Neural cell (in vitro differentiated cells): ENCODE results near the gene MYO3B. TPM values are rescaled to one million over a fixed set of nuclear protein-coding genes. Genes with fewer than 3 reads are reported as not detected.

Source experiments
- H2AFZ ChIP-seq: fragments of 200-600, 300-800 bp; sonication (generic), shearing (Covaris generic); 2 replicates; pipeline ENCODE4 v1.6.0; 2014; ENCODE audit warnings: low read depth, mild to moderate bottlenecking, antibody characterized with exemption, low read length, moderate library complexity
- H3F3A ChIP-seq: fragments of 200-600 bp; shearing (Covaris generic); 2 replicates; pipeline ENCODE4 v1.6.1; 2016; ENCODE audit warnings: mild to moderate bottlenecking, moderate library complexity, mixed read lengths, antibody characterized with exemption, low read length; ENCODE audit not compliant: insufficient read depth, poor library complexity, severe bottlenecking
- H3K27ac ChIP-seq: fragments of 200-600, 300-800 bp; sonication (generic), shearing (Covaris generic); 2 replicates; pipeline ENCODE4 v1.5.1; 2014; ENCODE audit warnings: mild to moderate bottlenecking, low read length, moderate library complexity
- H3K27me3 ChIP-seq: fragments of 300-800, 200-600 bp; sonication (generic), shearing (Covaris generic); 2 replicates; pipeline ENCODE4 v1.6.0; 2014; ENCODE audit warnings: mild to moderate bottlenecking, low read depth, low read length, moderate library complexity; ENCODE audit not compliant: insufficient read depth
- H3K36me3 ChIP-seq: fragments of 300-800, 200-600 bp; sonication (generic), shearing (Covaris generic); 2 replicates; pipeline ENCODE4 v1.5.1; 2014; ENCODE audit warnings: mild to moderate bottlenecking, antibody characterized with exemption, low read length, moderate library complexity; ENCODE audit not compliant: insufficient read depth
- H3K4me2 ChIP-seq: fragments of 300-800, 200-600 bp; sonication (generic), shearing (Covaris generic); 2 replicates; pipeline ENCODE4 v1.6.0; 2014; ENCODE audit warnings: mild to moderate bottlenecking, low read length
- H3K4me3 ChIP-seq: fragments of 300-800, 200-600 bp; sonication (generic), shearing (Covaris generic); 2 replicates; pipeline ENCODE4 v1.5.1; 2014; ENCODE audit warnings: mild to moderate bottlenecking, low read length, moderate library complexity
- H3K79me2 ChIP-seq: fragments of 200-600 bp; shearing (Covaris generic); replicated peaks from 2 replicates; pipeline ENCODE4 v1.6.0; 2014; ENCODE audit warnings: mild to moderate bottlenecking, low read length, moderate library complexity; ENCODE audit not compliant: insufficient read depth
- H3K9ac ChIP-seq: fragments of 300-800, 200-600 bp; sonication (generic), shearing (Covaris generic); 2 replicates; pipeline ENCODE4 v1.6.1; 2016; ENCODE audit warnings: mild to moderate bottlenecking, low read length, mixed read lengths
- H3K9me2 ChIP-seq: fragments of 200-600 bp; shearing (Covaris generic); 2 replicates; pipeline ENCODE4 v1.6.1; 2016; ENCODE audit warnings: mild to moderate bottlenecking, low read length, mixed read lengths; ENCODE audit not compliant: insufficient read depth
- H3K9me3 ChIP-seq: fragments of 200-600, 300-800 bp; sonication (generic), shearing (Covaris generic); 2 replicates; pipeline ENCODE4 v1.6.1; 2016; ENCODE audit warnings: mild to moderate bottlenecking, mixed run types, low read length, moderate library complexity, mixed read lengths
- H4K20me1 ChIP-seq: fragments of 200-600 bp; shearing (Covaris generic); 2 replicates; pipeline ENCODE4 v1.6.1; 2016; ENCODE audit warnings: mild to moderate bottlenecking, mixed run types; ENCODE audit not compliant: insufficient read depth
- EP300 ChIP-seq: fragments of 450-650 bp; conservative IDR thresholded peaks from 2 replicates; pipeline ENCODE4 v1.6.1; 2014; ENCODE audit warnings: antibody characterized with exemption, mild to moderate bottlenecking, moderate library complexity; ENCODE audit not compliant: poor library complexity, severe bottlenecking
- EZH2 ChIP-seq: fragments of 200-600, 300-800 bp; shearing (Covaris generic), sonication (generic); IDR thresholded peaks from 2 replicates; pipeline ENCODE4 v1.6.1; 2014; ENCODE audit warnings: antibody characterized with exemption, low read length, borderline replicate concordance, mild to moderate bottlenecking; ENCODE audit not compliant: insufficient read depth, poor library complexity, severe bottlenecking
- MXI1 ChIP-seq: fragments of 450-650 bp; conservative IDR thresholded peaks from 2 replicates; pipeline ENCODE4 v1.6.1; 2014; ENCODE audit warnings: antibody characterized with exemption, mild to moderate bottlenecking; ENCODE audit not compliant: poor library complexity, severe bottlenecking
- POLR2AphosphoS5 ChIP-seq: IDR thresholded peaks from 2 replicates; pipeline ENCODE4 v1.6.1; 2012
- RAD21 ChIP-seq: fragments of 450-650 bp; conservative IDR thresholded peaks from 2 replicates; pipeline ENCODE4 v1.6.1; 2014; ENCODE audit warnings: antibody characterized with exemption, mild to moderate bottlenecking, moderate library complexity
- REST ChIP-seq: IDR thresholded peaks from 2 replicates; pipeline ENCODE4 v1.6.1; 2012; ENCODE audit warnings: borderline replicate concordance
- SMC3 ChIP-seq: fragments of 450-650 bp; conservative IDR thresholded peaks from 2 replicates; pipeline ENCODE4 v1.6.1; 2014; ENCODE audit warnings: antibody characterized with exemption, mild to moderate bottlenecking, moderate library complexity; ENCODE audit not compliant: poor library complexity
- TAF1 ChIP-seq: IDR thresholded peaks from 2 replicates; pipeline ENCODE4 v1.6.1; 2012; ENCODE audit warnings: low read depth
- polyA plus RNA-seq: library from polyadenylated mRNA; depleted of rRNA; stranded (reverse); fragments of >200 nt; gene quantifications from 2 replicates; pipeline ENCODE4 v1.2.3, GENCODE V29; 2014
- TF ChIP-seq, protein P1 (sequence below): fragments of 450-650 bp; IDR thresholded peaks from 2 replicates; pipeline ENCODE4 v1.5.1; 2014; ENCODE audit warnings: antibody characterized with exemption, mild to moderate bottlenecking, moderate library complexity; ENCODE audit not compliant: poor library complexity, severe bottlenecking

The MYO3B gene
- polyA plus RNA-seq, 1 donor from 2014 or later: 0.11 TPM

- Histone ChIP-seq H3K9me3 (no peaks in the 10 kb centered on the region), H3K9me2 (no peaks in the 10 kb centered on the region), H3F3A (no peaks in the 10 kb centered on the region)
Measured at GRCh38 chr2:170368370-170368769, 190.4 kb downstream of the MYO3B start.

DNA sequence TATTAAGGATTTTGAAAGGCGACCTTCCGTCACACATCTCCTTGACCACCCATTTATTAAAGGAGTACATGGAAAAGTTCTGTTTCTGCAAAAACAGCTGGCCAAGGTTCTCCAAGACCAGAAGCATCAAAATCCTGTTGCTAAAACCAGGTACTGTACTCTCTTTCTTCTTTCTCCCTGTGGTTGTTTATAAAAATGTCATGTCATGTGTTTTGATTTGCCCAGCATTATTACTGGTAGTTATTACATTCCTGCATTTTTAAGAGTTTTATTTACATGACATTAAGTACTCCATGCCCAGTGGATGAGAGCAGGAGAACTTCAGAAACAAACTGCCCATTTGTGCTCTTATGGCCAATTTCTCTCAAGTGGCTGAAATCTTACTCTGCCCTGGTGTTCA is 191.3 kb downstream of the MYO3B start:
- no peaks in the 10 kb centered on the region for H3F3A ChIP-seq
- peaks cover 14% of the 10 kb centered on the region for H3K27me3 ChIP-seq
- no peak overlapping the region for H3K4me2 ChIP-seq
- no peak overlapping the region for H3K4me3 ChIP-seq
- TF ChIP-seq, protein P1, sequence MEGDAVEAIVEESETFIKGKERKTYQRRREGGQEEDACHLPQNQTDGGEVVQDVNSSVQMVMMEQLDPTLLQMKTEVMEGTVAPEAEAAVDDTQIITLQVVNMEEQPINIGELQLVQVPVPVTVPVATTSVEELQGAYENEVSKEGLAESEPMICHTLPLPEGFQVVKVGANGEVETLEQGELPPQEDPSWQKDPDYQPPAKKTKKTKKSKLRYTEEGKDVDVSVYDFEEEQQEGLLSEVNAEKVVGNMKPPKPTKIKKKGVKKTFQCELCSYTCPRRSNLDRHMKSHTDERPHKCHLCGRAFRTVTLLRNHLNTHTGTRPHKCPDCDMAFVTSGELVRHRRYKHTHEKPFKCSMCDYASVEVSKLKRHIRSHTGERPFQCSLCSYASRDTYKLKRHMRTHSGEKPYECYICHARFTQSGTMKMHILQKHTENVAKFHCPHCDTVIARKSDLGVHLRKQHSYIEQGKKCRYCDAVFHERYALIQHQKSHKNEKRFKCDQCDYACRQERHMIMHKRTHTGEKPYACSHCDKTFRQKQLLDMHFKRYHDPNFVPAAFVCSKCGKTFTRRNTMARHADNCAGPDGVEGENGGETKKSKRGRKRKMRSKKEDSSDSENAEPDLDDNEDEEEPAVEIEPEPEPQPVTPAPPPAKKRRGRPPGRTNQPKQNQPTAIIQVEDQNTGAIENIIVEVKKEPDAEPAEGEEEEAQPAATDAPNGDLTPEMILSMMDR: no peak
- TF ChIP-seq RAD21 (no peak), EZH2 (no peak), SMC3 (no peak), MXI1 (no peak), EP300 (no peak), REST (no peak)
- no peaks in the 10 kb centered on the region for H3K36me3 ChIP-seq
- H4K20me1 ChIP-seq: no peaks in the 10 kb centered on the region
- no peaks in the 10 kb centered on the region for H3K9me2 ChIP-seq
- H3K9me3 ChIP-seq: no peaks in the 10 kb centered on the region
- H3K27ac ChIP-seq: no peak overlapping the region
- H2AFZ ChIP-seq: no peak overlapping the region
- no peak overlapping the region for H3K9ac ChIP-seq
- no peaks in the 10 kb centered on the region for H3K79me2 ChIP-seq

More at GRCh38 chr2:170368370-170368769, 190.4 kb downstream of the MYO3B start:
- H2AFZ ChIP-seq: no peak overlapping the region
- peaks cover 14% of the 10 kb centered on the region for H3K27me3 ChIP-seq
- no peaks in the 10 kb centered on the region for H3K36me3 ChIP-seq
- no peak overlapping the region for H3K27ac ChIP-seq
- TF ChIP-seq POLR2AphosphoS5: no peak
- TF ChIP-seq RAD21: no peak
- TF ChIP-seq EP300: no peak
- TF ChIP-seq REST: no peak
- no peak for TF ChIP-seq TAF1
- no peak for TF ChIP-seq EZH2
- no peak for TF ChIP-seq SMC3
- TF ChIP-seq MXI1: no peak
- TF ChIP-seq, protein P1: no peak
- no peaks in the 10 kb centered on the region for H3K79me2 ChIP-seq
- H3K4me3 ChIP-seq: no peak overlapping the region
- no peaks in the 10 kb centered on the region for H4K20me1 ChIP-seq
- no peak overlapping the region for H3K9ac ChIP-seq
- H3K4me2 ChIP-seq: no peak overlapping the region
